Measurements from ENCODE around the gene NOX3.
"Not testable (repeated sequence)": the region's sequence is repeated elsewhere in the genome, so short reads cannot be mapped to it uniquely, and the experiment has no call there.

Gene NOX3

DNA sequence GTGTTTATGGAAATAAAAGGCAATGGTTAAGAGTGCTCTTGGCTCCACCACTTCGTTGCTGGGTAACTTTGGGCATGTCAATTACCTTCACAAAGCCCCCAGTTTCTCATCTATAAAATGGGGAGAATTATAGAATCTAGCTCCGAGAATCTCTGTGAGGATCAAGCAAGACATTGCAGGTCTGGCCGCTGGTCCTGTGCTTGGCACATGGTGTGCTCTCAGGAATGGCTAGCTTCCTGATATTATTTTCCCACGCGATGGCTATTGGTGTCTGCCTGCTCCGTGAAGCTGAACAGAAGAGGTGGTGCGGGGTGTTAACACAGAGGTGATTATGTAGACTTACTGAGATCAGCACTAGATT, 57.0 kb downstream of the NOX3 start:
- no peak for DNase-seq

DNA sequence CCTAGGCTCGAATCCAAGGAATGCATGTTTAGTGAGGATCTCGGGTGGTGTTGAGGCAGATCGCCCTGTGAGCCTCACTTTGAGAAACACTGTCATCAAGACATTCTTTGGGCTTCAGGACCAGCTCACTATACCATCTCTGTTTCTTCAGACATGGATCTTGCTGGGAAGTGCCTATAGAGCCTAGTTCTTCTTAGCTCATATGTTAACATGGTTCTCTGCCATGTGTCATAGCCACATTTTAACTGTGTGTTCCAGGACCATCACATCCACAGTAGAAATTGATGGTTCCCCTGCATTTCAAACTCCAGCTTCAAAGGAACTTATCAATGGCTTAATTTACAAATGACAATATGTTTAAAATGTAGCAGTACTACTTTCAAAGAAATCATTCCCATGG, 57.4 kb downstream of the NOX3 start:
- DNase-seq: no peak

DNA sequence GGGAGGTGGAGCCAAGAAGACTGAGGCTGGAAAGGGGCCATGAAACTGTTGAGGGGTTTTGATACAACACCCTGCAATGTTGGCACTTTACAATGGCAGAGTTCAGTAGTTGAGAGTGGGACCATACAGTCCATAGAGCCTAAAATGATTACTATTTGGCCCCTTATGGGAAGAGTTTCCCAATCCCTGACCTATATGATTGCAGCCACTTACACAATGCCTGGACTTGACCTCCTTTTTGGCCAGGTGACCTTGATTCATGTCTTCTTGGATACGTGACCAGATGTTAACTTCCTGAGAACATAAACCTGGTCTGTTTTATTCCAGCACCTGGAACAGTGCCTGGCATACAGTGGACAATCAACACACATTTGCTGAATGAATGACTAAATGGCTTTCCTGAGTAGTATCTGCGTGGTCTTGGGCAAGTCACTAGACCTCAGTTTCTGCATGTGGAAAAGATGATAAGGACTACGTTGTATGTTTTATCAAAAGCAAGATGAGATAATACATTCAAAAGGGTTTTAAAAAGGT, 58.4 kb downstream of the NOX3 start:
- no peak for DNase-seq

DNA sequence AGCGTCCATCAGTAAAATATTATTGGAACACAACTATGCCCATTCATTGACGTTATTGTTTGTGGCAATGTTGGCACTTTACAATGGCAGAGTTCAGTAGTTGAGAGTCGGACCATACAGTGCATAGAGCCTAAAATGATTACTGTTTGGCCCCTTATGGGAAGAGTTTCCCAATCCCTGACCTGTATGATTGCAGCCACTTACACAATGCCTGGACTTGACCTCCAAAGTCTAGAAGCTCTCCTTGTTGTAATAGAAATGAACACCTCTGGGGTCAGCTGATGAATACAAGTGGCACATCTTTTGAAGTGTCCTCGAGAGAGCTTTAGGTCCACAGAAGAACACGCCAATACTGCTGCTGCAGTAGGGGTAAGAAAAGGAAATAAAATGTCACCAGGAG, 59.0 kb downstream of the NOX3 start:
- no peak for DNase-seq

DNA sequence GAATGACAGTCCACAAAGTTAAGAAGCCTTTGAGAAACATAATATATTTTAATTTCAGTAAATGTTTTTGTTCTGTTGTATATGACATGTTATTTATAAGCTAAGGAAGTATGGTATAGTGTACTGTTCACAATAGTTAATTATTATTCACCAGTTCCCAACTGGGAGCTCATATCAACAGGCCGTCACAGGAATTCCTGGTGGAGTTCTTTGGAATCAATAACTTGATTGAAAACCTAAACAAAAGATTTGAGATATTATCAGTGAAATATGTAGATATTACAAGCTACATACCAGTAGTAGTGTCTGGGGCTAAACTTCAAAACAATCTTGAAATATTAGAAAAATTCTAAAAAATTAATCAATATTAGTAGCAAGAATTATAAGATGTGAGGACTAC, 60.3 kb downstream of the NOX3 start:
- no peak for DNase-seq

DNA sequence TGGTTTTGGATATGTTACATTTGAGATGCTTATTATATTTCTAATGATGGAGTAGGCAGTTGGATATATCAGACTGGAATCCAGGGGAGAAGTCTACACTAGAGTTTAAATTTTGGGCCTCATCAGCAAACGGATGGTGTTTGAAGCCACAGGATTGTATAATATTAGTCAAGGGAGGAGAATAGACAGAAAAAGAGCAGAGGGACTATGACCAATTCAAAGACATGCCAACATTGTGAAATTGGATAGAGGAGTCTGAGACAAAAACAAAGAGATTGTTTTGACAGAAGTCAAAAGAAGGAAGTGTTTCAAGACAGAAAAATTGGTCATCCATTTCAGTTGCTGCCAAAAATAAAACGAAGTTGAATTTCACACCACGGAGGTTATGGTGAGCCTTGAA, 66.5 kb downstream of the NOX3 start:
- DNase-seq: no peak

DNA sequence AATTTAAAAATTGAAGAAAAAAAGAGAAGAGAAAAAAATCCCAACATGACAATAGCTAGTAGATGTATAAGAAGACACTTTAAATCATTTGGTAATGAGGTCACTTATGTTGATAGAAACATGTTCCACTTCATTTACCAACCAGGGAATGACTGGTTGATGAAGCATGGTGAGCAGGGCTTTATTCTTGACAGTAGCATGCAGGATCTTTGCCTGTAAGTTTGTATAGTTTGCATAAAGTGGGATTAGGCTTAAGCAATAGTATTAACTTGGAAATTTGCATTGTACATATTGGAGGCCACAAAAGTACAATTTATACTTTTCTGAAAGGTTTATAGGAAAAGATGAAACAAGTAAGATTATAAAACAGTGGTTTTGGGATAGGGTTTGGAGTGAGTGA, 67.0 kb downstream of the NOX3 start:
- DNase-seq: no peak

DNA sequence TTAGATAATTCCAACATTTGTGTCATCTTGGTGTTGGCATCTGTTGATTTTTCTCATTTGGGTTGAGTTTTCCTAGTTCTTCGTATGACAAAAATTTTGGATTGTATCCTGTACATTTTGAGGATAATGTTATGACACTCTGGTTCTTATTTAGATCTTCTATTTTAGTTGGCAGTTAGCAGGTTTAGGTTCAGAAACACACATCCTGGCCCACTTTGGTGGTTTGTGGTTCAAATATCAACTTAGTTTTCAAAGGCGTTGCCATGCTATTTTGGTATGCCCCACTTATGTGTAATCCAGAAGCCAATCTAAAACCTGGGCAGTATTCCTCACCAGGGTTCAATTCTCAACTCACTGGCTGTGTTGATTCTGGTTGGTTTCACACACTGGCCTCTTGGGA, 68.2 kb downstream of the NOX3 start:
- no peak for DNase-seq

DNA sequence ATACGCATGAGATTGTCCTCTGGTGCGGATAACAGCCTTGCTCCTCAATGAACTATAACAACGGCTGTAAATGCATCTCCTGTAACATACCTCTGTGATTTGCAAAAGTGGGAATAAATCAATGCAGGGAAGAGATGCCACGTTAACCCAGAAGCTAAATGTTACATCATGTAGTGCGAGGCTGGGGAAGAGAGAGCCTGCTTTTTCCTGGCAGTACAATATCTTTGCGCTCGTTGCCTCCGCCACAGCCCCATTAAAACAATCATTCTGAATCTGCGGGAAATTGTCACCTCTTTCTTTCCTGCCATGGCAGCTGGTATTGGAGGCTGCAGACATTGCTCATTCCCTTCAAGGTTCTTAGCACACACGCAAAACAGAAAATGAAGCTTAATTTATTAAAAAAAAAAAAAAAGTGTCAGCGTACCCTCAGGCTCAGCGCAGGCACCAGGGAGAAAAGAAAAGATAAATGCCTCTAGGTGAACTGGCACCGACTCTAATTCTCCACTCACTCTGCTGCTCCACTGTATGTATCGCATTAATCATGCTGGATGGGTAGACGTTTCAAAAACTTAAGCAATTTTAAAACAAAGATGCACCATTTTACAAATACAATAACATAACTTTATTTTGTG, 71.2 kb downstream of the NOX3 start:
- DNase-seq: no peak

DNA sequence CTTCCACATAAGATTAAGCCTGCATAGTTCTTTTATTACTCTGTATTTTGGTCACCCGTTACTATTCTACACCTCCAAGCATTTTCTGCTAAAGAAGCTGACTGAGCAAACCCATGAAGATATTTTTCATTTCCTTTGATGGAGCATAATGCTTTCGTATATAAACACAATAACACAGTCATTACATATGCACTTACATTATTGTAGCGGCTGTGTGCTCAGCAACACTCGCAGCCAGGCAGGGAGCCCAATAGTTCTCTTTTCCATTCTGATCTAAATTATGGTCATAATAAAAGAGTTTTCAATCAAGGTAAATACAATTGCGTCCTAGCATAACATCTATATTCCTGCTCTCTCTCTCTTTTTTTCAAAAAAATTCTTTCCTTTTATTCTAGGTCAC, 71.7 kb downstream of the NOX3 start:
- no peak for DNase-seq

DNA sequence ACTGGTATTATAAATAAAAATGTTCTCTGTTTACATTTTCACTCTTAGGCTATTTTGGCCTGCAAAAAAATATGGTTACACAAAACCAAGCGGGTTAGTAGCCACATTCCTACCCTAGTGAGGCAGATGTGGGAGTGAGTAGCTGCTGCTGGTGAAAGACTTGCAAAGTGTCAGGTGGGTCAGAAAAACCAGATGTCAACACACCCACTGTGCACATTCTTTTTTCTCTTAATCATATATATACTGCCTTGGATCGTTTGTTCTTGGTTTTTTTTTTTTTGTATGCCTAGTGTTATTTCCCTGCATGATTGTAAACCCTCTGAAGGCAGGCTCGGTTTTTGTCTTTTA, 73.3 kb downstream of the NOX3 start:
- DNase-seq: no peak

DNA sequence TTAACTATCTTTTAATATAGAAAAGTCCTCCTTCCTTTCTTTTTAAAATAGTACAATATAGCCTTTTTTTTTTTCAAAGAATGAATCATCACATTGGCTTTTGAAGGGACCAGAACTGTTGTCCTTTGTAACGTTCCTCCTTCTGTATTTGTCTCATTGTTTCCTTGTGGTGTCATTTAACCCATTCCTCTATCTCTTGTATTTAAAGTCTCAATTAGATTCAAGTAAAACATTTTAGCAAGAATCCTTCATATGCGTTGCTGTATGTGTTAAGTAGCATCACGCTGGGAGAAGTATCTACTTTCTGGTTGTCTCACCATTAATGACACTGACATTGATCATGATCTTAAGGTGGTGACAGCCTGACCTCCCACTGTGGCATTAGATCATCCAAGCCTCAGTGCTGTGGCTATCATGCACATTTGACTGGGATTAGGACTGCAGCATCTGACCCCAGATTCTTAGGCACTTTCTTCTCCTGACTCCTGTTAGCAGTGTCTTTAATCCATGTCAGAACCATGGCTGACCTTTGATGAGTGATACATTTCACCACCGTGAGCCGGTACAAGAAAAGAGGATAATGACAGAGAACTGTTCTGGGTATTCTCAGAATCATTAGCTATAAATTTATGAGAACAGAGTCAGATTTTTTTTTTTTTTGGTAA, 73.8 kb downstream of the NOX3 start:
- no peak for DNase-seq

DNA sequence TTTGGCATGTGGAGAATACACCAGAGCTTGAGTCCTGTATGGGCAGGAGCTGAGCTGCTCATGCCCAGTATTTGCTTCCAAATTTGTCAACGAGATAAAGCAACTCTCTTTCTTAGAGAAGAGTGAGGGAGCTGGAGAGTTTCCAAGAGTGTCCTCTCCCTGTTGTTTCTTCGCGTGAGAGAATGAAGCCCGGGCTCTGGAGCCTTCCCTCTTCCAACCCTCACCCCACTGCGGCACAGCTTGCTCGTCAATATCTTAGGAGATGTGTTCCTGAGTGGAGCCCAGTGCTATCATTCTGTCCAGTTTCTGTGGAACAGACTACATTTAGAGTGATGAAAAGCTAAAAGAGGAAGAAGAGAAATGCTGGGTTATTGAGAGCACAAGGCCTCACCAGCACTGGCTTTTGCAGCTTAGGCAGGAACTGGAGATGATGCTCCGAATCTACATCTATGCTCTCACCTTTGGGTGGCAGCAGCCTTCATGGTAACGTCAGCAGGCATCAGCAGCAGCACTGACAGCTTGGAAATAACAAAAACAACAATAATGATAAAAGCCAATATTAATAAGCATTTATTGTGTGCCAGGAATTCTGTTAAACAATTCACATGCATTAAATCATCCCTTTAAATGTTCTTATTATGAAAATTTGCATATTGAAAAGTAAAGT, 74.8 kb downstream of the NOX3 start:
- no peak for DNase-seq

DNA sequence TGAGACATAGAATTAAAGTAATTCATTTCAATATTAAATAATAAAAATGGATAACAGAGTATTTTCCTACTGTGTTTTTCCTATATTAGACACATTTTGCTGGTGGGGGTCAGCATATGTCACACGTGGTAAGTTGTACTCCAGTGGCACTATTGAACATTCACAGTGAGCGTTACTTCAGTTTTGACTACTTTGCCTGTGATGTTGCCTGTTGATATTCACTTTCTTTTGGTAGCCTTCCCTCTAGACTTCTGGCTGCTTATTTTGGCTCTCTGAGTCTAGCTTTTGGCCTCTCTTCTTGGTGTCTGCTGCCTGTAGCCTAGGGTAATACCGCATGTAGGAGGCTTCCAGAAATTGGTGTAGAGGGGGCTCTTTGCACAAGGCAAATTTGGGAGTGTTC, 76.9 kb downstream of the NOX3 start:
- no peak for DNase-seq

DNA sequence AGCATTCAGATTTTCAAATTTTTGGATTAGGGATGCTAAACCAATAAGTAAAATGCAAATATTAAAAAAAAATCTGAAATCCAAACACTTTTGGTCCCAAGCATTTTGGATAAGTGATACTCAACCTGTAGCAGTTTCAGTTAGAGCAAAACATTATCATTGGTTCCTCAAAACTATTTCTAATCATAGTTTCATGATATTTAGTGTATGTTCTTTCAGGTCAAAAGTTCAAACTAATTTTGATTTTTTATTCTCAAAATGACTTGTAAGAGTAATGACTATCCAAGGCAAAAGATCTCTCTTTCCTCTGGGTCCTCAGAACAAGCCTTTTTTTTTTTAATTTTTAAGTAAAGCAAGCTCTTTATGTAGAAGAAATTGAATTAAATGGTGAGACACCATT, 77.4 kb downstream of the NOX3 start:
- no peak for DNase-seq

DNA sequence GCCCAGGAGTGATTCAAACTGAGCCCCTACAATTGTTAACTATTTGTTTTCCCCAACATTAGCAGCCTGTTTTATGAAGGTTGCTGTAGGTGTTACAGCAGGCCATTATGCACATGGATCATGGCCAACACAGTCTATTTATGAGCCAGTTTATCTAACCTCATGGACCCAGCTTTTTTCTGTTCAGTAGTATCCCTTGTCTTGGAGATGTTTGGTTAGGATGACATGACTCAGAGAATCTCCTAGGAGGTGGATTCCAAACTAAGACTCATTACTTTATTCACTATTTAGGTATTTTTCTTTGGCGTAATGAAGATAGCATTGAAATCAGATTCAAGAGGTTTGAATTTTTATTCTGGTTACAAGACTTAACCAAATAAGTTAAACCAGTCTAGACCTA, 78.6 kb downstream of the NOX3 start:
- DNase-seq: no peak

DNA sequence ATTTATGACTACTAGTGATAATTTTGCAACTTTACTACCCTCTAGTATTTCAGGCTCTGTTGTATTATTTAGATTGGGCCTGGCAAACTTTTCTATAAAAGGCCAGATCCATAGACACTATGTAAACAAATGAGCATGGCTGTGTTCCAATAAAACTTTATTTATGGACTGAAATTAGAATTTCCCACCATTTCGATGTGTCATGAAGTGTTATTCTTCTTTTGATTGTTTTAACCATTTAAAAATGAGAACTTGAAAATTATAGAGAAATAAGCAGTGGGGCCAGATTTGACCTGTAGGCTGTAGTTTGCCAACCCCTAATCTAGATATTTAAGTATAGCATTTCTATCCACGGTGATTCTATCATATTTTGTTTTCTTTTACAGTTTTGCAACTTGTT, 79.8 kb downstream of the NOX3 start:
- no peak for DNase-seq

DNA sequence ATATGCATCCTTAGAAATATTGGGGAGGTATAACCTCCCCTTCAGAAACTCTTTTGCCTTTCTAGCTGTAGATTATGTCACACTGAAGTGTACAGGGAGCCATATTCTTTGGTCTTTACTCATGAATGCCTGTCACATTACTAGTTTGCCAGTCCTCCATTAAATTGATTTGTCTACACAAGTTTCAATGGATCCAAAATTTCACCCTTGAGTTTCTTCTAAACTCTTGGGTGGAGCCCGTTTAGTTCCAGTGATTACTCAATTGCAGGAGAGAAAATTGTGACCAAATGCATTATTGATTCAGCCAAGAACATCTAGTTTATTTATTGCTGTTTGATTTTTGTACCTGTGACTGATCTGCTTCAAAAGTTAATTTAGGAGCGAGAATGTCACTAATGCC, 81.0 kb downstream of the NOX3 start:
- DNase-seq: no peak

DNA sequence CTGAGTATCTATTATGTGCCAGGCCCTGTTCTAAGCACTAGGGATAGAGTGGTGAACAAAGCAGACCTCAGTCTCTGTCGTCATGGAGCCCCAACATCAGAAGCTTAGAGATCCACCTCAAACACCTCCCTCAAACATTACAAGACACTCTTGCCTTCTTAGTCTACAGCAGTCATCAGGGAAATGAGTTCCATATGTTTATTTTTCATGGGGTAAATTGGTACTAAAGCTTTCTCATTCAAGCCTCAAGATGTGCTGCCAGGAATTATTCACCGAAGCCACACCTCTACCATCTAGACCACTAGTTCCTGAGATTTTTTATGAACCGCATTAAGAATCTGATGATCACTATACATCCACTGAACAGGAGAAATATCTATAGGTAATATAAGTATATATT, 82.4 kb downstream of the NOX3 start:
- DNase-seq: no peak

DNA sequence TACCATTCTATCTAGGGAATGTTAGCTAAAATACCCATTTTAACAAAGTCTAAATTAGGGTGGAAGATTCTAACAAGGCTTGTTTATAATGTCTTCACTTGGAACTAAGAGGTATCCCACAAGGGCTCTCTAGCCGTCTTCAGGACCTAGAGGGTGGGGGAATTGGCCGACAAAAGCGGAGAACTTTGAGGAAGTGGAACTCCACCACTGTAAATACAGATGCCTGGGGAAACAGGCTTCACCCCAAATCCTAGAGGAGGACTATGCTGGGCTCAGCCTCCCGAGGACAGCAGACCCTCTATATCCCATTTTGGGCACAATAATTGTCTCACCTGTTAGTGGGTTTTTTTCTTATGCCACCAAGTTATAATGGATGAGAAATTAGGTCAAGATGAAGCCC, 83.4 kb downstream of the NOX3 start:
- no peak for DNase-seq

DNA sequence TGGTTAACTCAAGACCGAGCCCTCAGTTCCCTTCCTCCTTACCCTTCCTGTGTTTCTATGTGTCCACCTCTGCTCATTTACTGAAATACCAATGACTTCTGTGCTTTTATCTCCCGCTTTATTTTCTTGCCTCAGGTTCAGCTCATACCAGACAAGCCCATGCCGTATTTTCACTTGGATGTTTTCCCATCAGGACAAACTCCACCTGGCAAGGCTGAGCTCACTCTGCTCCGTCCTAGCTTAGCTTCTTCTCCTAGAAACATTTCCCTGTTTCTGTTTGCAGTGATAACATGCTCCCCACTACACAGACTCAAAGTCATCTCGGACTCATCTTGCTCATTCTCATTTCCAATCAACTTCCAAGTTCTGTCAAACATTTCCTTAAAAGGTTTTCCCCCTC, 84.4 kb downstream of the NOX3 start:
- no peak for DNase-seq

DNA sequence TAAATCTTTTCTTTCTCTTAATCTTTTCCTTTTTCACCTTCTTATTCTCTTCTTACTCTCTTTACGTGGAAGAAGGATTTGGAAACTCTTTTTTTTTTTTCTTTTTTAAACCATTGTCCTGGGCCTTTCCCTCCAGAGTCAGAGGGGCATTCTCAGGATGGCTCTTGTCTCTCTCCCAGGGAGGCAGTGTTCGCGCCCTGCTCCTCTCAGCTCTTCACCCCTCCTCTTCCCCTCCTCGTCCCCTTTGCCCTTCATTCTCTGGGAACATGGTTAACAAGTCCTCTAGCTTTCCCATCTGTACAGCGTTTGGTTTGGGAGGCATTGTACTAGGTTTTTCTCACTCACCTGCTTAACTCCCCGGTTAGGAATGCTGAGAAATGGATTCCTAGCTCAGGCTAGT, 89.3 kb downstream of the NOX3 start:
- DNase-seq: no peak

DNA sequence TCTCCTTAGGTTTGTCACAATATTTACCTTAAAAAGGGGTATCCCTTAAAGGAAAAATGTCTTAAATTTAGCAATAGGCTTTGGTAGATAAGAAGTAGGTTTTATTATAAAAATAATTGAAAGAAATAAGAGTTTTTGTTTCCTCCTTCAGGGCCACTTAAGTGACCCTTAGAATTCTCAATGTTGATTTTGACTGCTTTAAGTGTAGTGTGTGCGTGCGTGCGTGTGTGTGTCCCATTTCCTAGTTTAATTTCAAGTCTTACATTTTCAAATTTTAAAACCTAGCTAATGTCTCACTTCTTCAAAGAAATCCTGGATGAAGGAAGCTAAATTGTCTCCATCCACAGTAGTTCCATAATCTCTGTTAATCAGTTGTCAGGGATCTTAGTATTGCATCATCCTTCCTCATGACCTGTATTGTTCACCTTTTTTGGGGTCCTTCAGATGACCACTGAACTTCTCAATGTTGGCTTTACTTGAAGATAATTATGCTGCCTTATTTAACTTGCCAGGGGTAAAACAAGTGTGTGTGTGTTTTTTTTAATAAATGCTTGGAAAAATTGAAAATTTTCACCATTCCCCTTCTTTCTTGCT, 90.7 kb downstream of the NOX3 start:
- no peak for DNase-seq

DNA sequence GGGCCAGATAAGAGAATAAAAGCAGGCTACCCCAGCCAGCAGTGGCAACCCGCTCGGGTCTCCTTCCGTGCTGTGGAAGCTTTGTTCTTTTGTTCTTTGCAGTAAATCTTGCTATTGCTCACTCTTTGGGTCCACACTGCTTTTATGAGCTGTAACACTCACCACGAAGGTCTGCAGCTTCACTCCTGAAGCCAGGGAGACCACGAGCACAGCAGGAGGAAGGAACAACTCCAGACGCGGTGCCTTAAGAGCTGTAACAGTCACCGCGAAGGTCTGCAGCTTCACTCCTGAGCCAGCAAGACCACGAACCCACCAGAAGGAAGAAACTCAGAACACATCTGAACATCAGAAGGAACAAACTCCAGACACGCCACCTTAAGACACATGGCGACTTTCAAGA, 91.6 kb downstream of the NOX3 start:
- DNase-seq: not testable (repeated sequence)
